Right lobe of liver (tissue), 4 donors: ENCODE measurements around the gene PLXNB3.

Source experiments
- CTCF ChIP-seq, 4 donors: fragments of 200-600 bp in 3 of 4; fragments of 450-650 bp in 1 of 4; IDR thresholded peaks; one replicate each; pipeline versions ENCODE4 v1.5.1 to v1.8.0; 2016 to 2022; ENCODE audit warnings: antibody characterized with exemption in 4 of 4, mild to moderate bottlenecking in 2 of 4
- POLR2A ChIP-seq: fragments of 450-650 bp; IDR thresholded peaks from one replicate; pipeline ENCODE4 v1.6.1; 2017; ENCODE audit warnings: antibody characterized with exemption, mild to moderate bottlenecking
- donor health status: DM: no; HTN: no; CAD: no.
- donor health status: DM: no; HTN: no; CAD: no.
- donor health status: DM: no; HTN: yes; CAD: no.

GRCh38 chrX:153775293-153776119 is 11.5 kb downstream of the PLXNB3 start:
- no peak for TF ChIP-seq CTCF (IDR thresholded peaks at IDR 0.05)
- no peak for TF ChIP-seq POLR2A
